Measurements from ENCODE around the gene CLDN9. TPM values are rescaled to one million over a fixed set of nuclear protein-coding genes. Genes with fewer than 3 reads are reported as not detected.
A peak's percentile ranks its signal among the peaks of the same experiment; 100 is the strongest.

CLDN9 gene
- total and polyA plus RNA-seq, 9 of the 15 experiments (the other 6 are each of a cell fraction or from before 2014, with no cell fraction given) = 0.12 to 0.44 (median 0.22) TPM; not detected in 4

DNA sequence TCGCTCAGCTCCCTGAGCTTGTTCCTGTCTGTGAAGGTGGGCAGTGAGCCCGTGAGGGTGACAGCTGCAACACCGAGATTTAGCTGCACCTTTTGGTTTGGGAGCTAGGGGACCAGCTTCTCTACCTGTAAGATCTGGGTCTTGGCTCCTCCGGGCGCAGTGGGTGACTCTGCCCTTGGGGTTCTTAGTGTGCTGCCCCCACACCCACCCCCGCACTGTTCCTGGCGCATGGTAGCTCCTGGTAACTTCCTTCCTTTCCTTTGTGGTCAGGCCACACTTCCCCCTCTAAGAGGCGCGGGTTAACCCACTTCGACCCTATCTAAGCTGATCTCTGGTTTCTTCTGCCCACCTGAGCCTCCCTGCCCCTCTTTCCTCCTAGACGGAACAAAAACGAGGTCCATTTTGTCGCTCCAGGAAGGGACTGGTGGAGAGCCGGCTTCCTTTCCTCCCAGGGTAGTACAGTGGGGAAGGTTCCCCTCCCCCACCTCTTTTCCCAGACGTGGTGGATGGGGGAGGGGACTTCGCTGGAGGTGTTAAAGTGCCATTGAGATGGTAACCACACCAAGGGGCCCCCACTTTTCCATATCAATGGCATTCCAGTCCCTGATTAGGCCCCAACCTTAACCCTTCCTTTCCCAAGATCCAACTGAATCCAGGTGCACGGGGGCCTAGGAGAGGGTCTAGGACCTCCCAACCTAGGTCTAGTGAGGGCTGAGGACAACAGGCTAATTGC, 4.6 kb upstream of the CLDN9 start (continued):
- TF ChIP-seq ADNP (tag; IDR thresholded peaks at IDR 0.05) (no peak), ZNF561 (CRISPR knock-in tag; conservative IDR thresholded peaks at IDR 0.05) (no peak), ZKSCAN3 (CRISPR knock-in tag; IDR thresholded peaks at IDR 0.05) (no peak), RCOR1 (IDR thresholded peaks at IDR 0.05; ENCODE audit: borderline replicate concordance in 1 of 2, low read depth in 2 of 2, low read length in 2 of 2) (0 out of 4 replicates have a peak, but pooled peaks of 1 of the 2 experiments have one; percentile 6), ZFP30 (CRISPR knock-in tag; IDR thresholded peaks at IDR 0.05; ENCODE audit: borderline replicate concordance) (no peak), TGIF2 (CRISPR knock-in tag; IDR thresholded peaks at IDR 0.05) (no peak), DNMT1 (IDR thresholded peaks at IDR 0.05) (no peak), SAFB2 (IDR thresholded peaks at IDR 0.05; ENCODE audit: borderline replicate concordance, low read depth, low read length, severe bottlenecking) (no peak), PTTG1 (tag; IDR thresholded peaks at IDR 0.05; ENCODE audit: low read depth) (no peak), ZNF408 (CRISPR knock-in tag; IDR thresholded peaks at IDR 0.05; ENCODE audit: low read depth) (no peak), RNF2 (IDR thresholded peaks at IDR 0.05) (peak; percentile 69; the same call in 1 of the 2 replicates), SIN3B (IDR thresholded peaks at IDR 0.05; ENCODE audit: low read depth) (no peak), ZNF431 (CRISPR knock-in tag; IDR thresholded peaks at IDR 0.05) (no peak), GTF2A2 (tag; IDR thresholded peaks at IDR 0.05) (no peak), ZNF76 (CRISPR knock-in tag; IDR thresholded peaks at IDR 0.05; ENCODE audit: borderline replicate concordance) (no peak)
- TF ChIP-seq, protein P1, sequence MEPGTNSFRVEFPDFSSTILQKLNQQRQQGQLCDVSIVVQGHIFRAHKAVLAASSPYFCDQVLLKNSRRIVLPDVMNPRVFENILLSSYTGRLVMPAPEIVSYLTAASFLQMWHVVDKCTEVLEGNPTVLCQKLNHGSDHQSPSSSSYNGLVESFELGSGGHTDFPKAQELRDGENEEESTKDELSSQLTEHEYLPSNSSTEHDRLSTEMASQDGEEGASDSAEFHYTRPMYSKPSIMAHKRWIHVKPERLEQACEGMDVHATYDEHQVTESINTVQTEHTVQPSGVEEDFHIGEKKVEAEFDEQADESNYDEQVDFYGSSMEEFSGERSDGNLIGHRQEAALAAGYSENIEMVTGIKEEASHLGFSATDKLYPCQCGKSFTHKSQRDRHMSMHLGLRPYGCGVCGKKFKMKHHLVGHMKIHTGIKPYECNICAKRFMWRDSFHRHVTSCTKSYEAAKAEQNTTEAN (CRISPR knock-in tag; IDR thresholded peaks at IDR 0.05) = no peak
- TF ChIP-seq, protein P2, sequence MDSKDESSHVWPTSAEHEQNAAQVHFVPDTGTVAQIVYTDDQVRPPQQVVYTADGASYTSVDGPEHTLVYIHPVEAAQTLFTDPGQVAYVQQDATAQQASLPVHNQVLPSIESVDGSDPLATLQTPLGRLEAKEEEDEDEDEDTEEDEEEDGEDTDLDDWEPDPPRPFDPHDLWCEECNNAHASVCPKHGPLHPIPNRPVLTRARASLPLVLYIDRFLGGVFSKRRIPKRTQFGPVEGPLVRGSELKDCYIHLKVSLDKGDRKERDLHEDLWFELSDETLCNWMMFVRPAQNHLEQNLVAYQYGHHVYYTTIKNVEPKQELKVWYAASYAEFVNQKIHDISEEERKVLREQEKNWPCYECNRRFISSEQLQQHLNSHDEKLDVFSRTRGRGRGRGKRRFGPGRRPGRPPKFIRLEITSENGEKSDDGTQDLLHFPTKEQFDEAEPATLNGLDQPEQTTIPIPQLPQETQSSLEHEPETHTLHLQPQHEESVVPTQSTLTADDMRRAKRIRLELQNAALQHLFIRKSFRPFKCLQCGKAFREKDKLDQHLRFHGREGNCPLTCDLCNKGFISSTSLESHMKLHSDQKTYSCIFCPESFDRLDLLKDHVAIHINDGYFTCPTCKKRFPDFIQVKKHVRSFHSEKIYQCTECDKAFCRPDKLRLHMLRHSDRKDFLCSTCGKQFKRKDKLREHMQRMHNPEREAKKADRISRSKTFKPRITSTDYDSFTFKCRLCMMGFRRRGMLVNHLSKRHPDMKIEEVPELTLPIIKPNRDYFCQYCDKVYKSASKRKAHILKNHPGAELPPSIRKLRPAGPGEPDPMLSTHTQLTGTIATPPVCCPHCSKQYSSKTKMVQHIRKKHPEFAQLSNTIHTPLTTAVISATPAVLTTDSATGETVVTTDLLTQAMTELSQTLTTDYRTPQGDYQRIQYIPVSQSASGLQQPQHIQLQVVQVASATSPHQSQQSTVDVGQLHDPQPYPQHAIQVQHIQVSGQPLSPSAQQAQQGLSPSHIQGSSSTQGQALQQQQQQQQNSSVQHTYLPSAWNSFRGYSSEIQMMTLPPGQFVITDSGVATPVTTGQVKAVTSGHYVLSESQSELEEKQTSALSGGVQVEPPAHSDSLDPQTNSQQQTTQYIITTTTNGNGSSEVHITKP (IDR thresholded peaks at IDR 0.05; ENCODE audit: partially characterized antibody) = peak; percentile 73
- TF ChIP-seq, protein P3, sequence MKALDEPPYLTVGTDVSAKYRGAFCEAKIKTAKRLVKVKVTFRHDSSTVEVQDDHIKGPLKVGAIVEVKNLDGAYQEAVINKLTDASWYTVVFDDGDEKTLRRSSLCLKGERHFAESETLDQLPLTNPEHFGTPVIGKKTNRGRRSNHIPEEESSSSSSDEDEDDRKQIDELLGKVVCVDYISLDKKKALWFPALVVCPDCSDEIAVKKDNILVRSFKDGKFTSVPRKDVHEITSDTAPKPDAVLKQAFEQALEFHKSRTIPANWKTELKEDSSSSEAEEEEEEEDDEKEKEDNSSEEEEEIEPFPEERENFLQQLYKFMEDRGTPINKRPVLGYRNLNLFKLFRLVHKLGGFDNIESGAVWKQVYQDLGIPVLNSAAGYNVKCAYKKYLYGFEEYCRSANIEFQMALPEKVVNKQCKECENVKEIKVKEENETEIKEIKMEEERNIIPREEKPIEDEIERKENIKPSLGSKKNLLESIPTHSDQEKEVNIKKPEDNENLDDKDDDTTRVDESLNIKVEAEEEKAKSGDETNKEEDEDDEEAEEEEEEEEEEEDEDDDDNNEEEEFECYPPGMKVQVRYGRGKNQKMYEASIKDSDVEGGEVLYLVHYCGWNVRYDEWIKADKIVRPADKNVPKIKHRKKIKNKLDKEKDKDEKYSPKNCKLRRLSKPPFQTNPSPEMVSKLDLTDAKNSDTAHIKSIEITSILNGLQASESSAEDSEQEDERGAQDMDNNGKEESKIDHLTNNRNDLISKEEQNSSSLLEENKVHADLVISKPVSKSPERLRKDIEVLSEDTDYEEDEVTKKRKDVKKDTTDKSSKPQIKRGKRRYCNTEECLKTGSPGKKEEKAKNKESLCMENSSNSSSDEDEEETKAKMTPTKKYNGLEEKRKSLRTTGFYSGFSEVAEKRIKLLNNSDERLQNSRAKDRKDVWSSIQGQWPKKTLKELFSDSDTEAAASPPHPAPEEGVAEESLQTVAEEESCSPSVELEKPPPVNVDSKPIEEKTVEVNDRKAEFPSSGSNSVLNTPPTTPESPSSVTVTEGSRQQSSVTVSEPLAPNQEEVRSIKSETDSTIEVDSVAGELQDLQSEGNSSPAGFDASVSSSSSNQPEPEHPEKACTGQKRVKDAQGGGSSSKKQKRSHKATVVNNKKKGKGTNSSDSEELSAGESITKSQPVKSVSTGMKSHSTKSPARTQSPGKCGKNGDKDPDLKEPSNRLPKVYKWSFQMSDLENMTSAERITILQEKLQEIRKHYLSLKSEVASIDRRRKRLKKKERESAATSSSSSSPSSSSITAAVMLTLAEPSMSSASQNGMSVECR (CRISPR knock-in tag; IDR thresholded peaks at IDR 0.05) = no peak
